Activated CD4-positive, alpha-beta memory T cell treated with anti-CD3 and anti-CD28 coated beads, Interleukin-2, amount 10 ng/mL, durations not matched to agents 7 days and 5 days (primary cell): ENCODE measurements around the gene DNAH17. TPM values are rescaled to one million over a fixed set of nuclear protein-coding genes. Genes with fewer than 3 reads are reported as not detected.
A peak's percentile ranks its signal among the peaks of the same experiment; 100 is the strongest.

ENCODE experiments used
- CTCF ChIA-PET: fragments of 350-600 bp; sonication (Branson Sonifier 250); formaldehyde crosslinking; loops from one replicate; lab custom pipeline; 2021; ENCODE audit warnings: antibody characterized with exemption, inconsistent platforms; lab: Charles Lee
- POLR2A ChIA-PET: fragments of 350-600 bp; sonication (Branson Sonifier 250); formaldehyde crosslinking; loops from one replicate; lab custom pipeline; 2021; ENCODE audit warnings: antibody characterized with exemption; lab: Charles Lee
- DNase-seq: peaks from one replicate; pipeline ENCODE4 v3.0.0-alpha.2; 2020
- H3K27ac Mint-ChIP-seq: one replicate; pipeline ENCODE4 v1.8.0; 2021; ENCODE audit warnings: mild to moderate bottlenecking, mixed read lengths
- H3K27me3 Mint-ChIP-seq: one replicate; pipeline ENCODE4 v1.8.0; 2021; ENCODE audit warnings: mixed read lengths
- H3K36me3 Mint-ChIP-seq: one replicate; pipeline ENCODE4 v1.8.0; 2021; ENCODE audit warnings: low read depth, mixed read lengths
- H3K4me1 Mint-ChIP-seq: one replicate; pipeline ENCODE4 v1.8.0; 2021; ENCODE audit warnings: mixed read lengths
- H3K4me3 Mint-ChIP-seq: one replicate; pipeline ENCODE4 v1.8.0; 2021; ENCODE audit warnings: mild to moderate bottlenecking, mixed read lengths
- H3K9me3 Mint-ChIP-seq: one replicate; pipeline ENCODE4 v1.8.0; 2021; ENCODE audit warnings: mixed read lengths
- total RNA-seq, 2 experiments: library from RNA; stranded (reverse); gene quantifications; one replicate each; pipeline ENCODE4 v1.2.3, GENCODE V29; 2021

Gene DNAH17
- total RNA-seq, 2 experiments from 2014 or later: 0.08 TPM

- DNase-seq: no peak
- H3K36me3 Mint-ChIP-seq: peaks cover 45% of the 10 kb centered on the region
- H3K4me3 Mint-ChIP-seq: no peak overlapping the region
- no peaks in the 10 kb centered on the region for H3K9me3 Mint-ChIP-seq
- POLR2A ChIA-PET: interaction anchor here (0.8 kb wide), 1 partner anchor 49 kb away, joined by 3 read pairs; the partner anchor contains the start of gene SOCS3
- peak overlapping the region; percentile 66 for H3K27ac Mint-ChIP-seq
- H3K27me3 Mint-ChIP-seq: no peaks in the 10 kb centered on the region
- CTCF ChIA-PET: interaction anchor here (1.8 kb wide), 1 partner anchor 14 kb away, joined by 3 read pairs; no protein-coding TSS in a partner anchor
- peaks cover 76% of the 10 kb centered on the region for H3K4me1 Mint-ChIP-seq
These were observed 168.6 kb downstream of the DNAH17 start for GRCh38 chr17:78408476-78409050.

GRCh38 chr17:78407387-78408000 is 169.7 kb downstream of the DNAH17 start:
- peaks cover 54% of the 10 kb centered on the region for H3K36me3 Mint-ChIP-seq
- POLR2A ChIA-PET: interaction anchor here (1.1 kb wide), 1 partner anchor 9 kb away, joined by 3 read pairs; no protein-coding TSS in a partner anchor
- CTCF ChIA-PET: interaction anchor here (1.8 kb wide), 1 partner anchor 15 kb away, joined by 3 read pairs; no protein-coding TSS in a partner anchor
- peak overlapping the region; percentile 51 for H3K27ac Mint-ChIP-seq
- H3K9me3 Mint-ChIP-seq: no peaks in the 10 kb centered on the region
- no peak overlapping the region for H3K4me3 Mint-ChIP-seq
- H3K27me3 Mint-ChIP-seq: no peaks in the 10 kb centered on the region
- no peak for DNase-seq
- peaks cover 65% of the 10 kb centered on the region for H3K4me1 Mint-ChIP-seq

DNA sequence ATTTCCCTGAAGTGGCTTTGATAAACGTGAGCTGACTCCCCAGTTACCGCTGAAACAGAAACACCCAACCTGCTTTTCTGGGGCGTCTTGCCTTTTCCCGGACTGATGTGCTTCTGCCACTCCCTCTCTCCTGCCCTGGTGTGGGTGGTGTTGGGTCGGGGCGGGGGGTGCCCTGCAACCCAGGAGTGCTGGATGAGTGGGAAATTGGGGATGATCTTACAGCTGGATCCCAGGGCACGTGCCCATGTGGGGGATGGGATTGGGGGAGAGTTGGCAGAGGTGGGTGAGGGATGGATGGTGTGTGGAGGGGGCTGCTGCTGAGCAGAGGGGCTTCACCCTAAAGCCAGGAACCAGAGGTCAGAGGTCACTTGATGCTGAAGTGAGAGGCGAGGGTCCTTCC is 170.3 kb downstream of the DNAH17 start:
- DNase-seq: no peak
- no peak overlapping the region for H3K4me3 Mint-ChIP-seq
- peaks cover 52% of the 10 kb centered on the region for H3K36me3 Mint-ChIP-seq
- H3K27ac Mint-ChIP-seq: peak overlapping the region; percentile 51
- no peaks in the 10 kb centered on the region for H3K27me3 Mint-ChIP-seq
- no peaks in the 10 kb centered on the region for H3K9me3 Mint-ChIP-seq
- CTCF ChIA-PET: interaction anchor here (1.0 kb wide), 1 partner anchor 46 kb away, joined by 3 read pairs; no protein-coding TSS in a partner anchor
- POLR2A ChIA-PET: interaction anchor here (1.1 kb wide), 1 partner anchor 10 kb away, joined by 3 read pairs; no protein-coding TSS in a partner anchor
- H3K4me1 Mint-ChIP-seq: peaks cover 59% of the 10 kb centered on the region

GRCh38 chr17:78406396-78406795 is 170.8 kb downstream of the DNAH17 start:
- POLR2A ChIA-PET: interaction anchor here (1.1 kb wide), 1 partner anchor 10 kb away, joined by 3 read pairs; no protein-coding TSS in a partner anchor
- no peak for DNase-seq
- Mint-ChIP-seq H3K4me3 (no peak overlapping the region), H3K4me1 (peaks cover 56% of the 10 kb centered on the region), H3K27ac (no peak overlapping the region), H3K36me3 (peaks cover 58% of the 10 kb centered on the region), H3K9me3 (no peaks in the 10 kb centered on the region), H3K27me3 (no peaks in the 10 kb centered on the region)
- CTCF ChIA-PET: interaction anchor here (1.0 kb wide), 1 partner anchor 46 kb away, joined by 3 read pairs; no protein-coding TSS in a partner anchor

- DNase-seq: no peak
- peaks cover 35% of the 10 kb centered on the region for H3K4me1 Mint-ChIP-seq
- POLR2A ChIA-PET: interaction anchor here (1.3 to 1.4 kb wide), 2 partner anchors 13 to 22 kb away, joined by 4 read pairs; no protein-coding TSS in a partner anchor
- peaks cover 74% of the 10 kb centered on the region for H3K36me3 Mint-ChIP-seq
- CTCF ChIA-PET: interaction anchor here (0.7 to 1.0 kb wide), 2 partner anchors 12 to 43 kb away, joined by 3 read pairs; no protein-coding TSS in a partner anchor
- no peaks in the 10 kb centered on the region for H3K9me3 Mint-ChIP-seq
- H3K4me3 Mint-ChIP-seq: no peak overlapping the region
- H3K27ac Mint-ChIP-seq: no peak overlapping the region
- H3K27me3 Mint-ChIP-seq: no peaks in the 10 kb centered on the region
These were observed 173.4 kb downstream of the DNAH17 start for GRCh38 chr17:78403822-78404221.

DNA sequence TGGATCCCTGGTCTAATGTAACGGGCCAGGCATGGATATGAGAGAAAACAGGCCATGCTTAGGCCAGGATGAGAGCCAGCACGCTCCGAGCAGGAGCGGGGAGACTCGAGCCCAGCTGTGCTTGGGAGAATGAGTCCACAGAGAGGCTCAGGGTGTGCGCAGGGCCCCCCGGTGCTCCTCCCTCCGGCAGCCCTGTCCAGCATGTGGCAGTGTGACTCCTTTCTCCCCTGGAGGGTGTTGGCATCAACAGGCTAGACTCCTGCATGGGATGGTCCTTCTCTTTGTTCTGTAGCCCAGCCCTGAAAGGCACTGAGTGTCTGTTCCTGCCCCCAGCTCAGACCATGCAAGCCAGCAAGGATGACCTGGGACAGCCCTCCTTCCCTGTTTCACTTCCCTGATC is 175.3 kb downstream of the DNAH17 start:
- Mint-ChIP-seq H3K36me3 (peaks cover 85% of the 10 kb centered on the region), H3K27ac (no peak overlapping the region), H3K4me3 (no peak overlapping the region), H3K9me3 (no peaks in the 10 kb centered on the region), H3K4me1 (peaks cover 16% of the 10 kb centered on the region), H3K27me3 (no peaks in the 10 kb centered on the region)
- ChIA-PET CTCF (interaction anchor here (1.1 to 1.5 kb wide), 2 partner anchors 14 to 21 kb away, joined by 3 read pairs; no protein-coding TSS in a partner anchor), POLR2A (interaction anchor here (1.6 kb wide), 1 partner anchor 10 kb away, joined by 3 read pairs; no protein-coding TSS in a partner anchor)
- DNase-seq: no peak

DNA sequence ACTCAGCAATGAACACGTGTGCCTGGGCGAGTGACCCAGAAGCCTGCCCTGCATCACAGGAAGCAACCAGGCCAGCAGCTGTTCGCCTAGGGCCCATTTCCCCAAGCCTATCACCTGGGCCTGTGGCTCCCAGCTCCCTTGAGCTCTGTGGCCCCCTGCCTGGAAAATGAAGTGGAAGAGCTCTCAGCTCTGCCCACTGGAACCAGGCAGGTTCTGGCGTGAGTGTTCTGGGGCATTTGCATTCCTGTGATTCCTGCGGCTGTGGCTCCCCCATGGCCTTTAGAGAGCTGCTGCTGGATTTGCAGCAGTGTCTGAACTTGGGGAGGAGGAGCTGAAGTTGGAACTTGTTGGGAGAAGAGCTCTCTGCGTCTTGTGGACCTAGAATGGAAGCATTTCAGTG is 175.9 kb downstream of the DNAH17 start:
- ChIA-PET POLR2A (interaction anchor here (1.6 kb wide), 1 partner anchor 11 kb away, joined by 3 read pairs; no protein-coding TSS in a partner anchor), CTCF (interaction anchor here (1.1 to 1.5 kb wide), 2 partner anchors 13 to 21 kb away, joined by 3 read pairs; no protein-coding TSS in a partner anchor)
- Mint-ChIP-seq H3K36me3 (peaks cover 87% of the 10 kb centered on the region), H3K9me3 (no peaks in the 10 kb centered on the region), H3K27me3 (no peaks in the 10 kb centered on the region), H3K27ac (peak overlapping the region; percentile 32), H3K4me1 (peaks cover 10% of the 10 kb centered on the region), H3K4me3 (no peak overlapping the region)
- no peak for DNase-seq

DNA sequence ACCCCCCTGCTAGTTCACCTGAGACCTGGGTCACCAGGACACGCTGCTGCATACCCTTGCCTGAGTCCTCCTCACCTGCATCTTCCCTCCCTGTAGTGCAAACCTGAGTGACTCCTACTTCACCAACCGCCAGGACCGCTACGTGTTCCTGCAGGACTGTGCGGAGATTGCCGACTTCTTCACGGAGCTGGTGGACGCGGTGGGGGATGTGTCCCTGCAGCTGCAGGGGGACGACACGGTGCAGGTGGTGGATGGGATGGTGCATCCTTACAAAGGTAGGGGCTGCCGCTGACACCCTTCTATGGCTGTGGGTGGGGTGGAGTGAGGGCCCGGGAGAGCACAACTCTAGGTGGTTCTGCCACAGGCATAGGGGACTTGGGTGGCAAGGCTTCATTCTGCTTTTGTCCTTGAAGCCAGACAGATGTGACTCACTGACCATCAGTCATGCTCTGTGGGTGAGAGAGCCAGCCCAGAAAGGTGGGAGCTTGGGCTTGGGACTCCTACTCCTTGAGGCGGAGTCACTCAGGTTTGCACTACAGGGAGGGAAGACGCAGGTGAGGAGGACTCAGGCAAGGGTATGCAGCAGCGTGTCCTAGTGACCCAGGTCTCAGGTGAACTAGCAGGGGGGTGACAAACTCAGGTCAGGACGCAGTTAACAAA is 176.5 kb downstream of the DNAH17 start:
- DNase-seq: no peak
- Mint-ChIP-seq H3K27me3 (no peaks in the 10 kb centered on the region), H3K36me3 (peaks cover 90% of the 10 kb centered on the region), H3K4me1 (peaks cover 7% of the 10 kb centered on the region), H3K9me3 (no peaks in the 10 kb centered on the region), H3K27ac (no peak overlapping the region), H3K4me3 (no peak overlapping the region)
- POLR2A ChIA-PET: interaction anchor here (1.6 kb wide), 1 partner anchor 12 kb away, joined by 3 read pairs; no protein-coding TSS in a partner anchor
- CTCF ChIA-PET: interaction anchor here (1.5 kb wide), 1 partner anchor 13 kb away, joined by 3 read pairs; no protein-coding TSS in a partner anchor

DNA sequence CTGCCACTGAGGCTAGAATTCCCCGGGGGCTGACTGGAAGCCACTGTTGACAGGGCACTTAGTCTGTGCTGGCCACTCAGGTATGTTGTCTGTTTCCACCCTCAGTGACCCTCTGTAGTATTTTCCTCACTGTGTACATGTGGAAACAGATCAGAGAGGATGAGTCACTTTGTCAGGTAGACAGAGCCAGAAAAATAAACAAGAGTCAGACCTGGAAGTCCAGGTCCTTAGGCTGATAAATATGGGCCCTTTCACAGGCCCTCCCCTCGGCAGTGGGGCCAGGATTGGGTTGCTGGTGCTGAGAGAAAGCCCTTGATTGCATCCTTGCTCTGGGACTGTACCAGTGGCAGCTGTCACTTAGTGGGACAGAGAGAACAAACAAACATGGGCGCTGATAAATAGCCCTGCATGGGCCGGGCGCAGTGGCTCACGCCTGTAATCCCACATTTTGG is 177.5 kb downstream of the DNAH17 start:
- DNase-seq: no peak
- no peak overlapping the region for H3K4me3 Mint-ChIP-seq
- POLR2A ChIA-PET: no interaction called here
- H3K27me3 Mint-ChIP-seq: no peaks in the 10 kb centered on the region
- H3K27ac Mint-ChIP-seq: no peak overlapping the region
- H3K9me3 Mint-ChIP-seq: no peaks in the 10 kb centered on the region
- peaks cover 3% of the 10 kb centered on the region for H3K4me1 Mint-ChIP-seq
- CTCF ChIA-PET: no interaction called here
- H3K36me3 Mint-ChIP-seq: peaks cover 91% of the 10 kb centered on the region

GRCh38 chr17:78399028-78399692 is 178.0 kb downstream of the DNAH17 start:
- Mint-ChIP-seq H3K9me3 (no peaks in the 10 kb centered on the region), H3K4me1 (peaks cover 3% of the 10 kb centered on the region), H3K36me3 (peaks cover 89% of the 10 kb centered on the region), H3K27me3 (no peaks in the 10 kb centered on the region), H3K4me3 (no peak overlapping the region), H3K27ac (no peak overlapping the region)
- no peak for DNase-seq
- POLR2A ChIA-PET: interaction anchor here (0.7 kb wide), 1 partner anchor 21 kb away, joined by 3 read pairs; no protein-coding TSS in a partner anchor
- CTCF ChIA-PET: no interaction called here

DNA sequence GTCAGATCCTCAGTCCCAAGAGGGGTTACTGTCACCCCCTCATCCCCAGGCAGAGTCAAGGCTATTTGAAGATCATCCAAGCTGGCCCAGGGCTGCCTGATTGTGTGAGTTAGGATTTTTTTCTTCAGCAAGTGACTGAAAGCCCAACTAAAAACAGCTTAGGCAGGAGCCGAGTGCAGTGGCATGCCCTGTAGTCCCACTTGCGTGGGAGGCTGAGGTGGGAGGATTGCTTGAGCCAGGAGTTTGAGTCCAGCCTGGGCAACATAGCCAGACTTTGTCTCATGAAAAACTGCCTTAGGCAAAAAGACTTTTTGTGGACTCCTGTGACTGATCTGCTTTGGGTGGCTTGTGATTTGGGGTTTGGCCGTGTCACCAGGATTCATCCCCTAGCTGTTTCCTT is 178.8 kb downstream of the DNAH17 start:
- CTCF ChIA-PET: no interaction called here

GRCh38 chr17:78397681-78398101 is 179.5 kb downstream of the DNAH17 start:
- DNase-seq: no peak
- peaks cover 83% of the 10 kb centered on the region for H3K36me3 Mint-ChIP-seq
- H3K27ac Mint-ChIP-seq: peak overlapping the region; percentile 31
- CTCF ChIA-PET: no interaction called here
- no peak overlapping the region for H3K4me3 Mint-ChIP-seq
- peaks cover 7% of the 10 kb centered on the region for H3K4me1 Mint-ChIP-seq
- H3K9me3 Mint-ChIP-seq: no peaks in the 10 kb centered on the region
- POLR2A ChIA-PET: no interaction called here
- no peaks in the 10 kb centered on the region for H3K27me3 Mint-ChIP-seq

More for the DNA sequence above, 178.8 kb downstream of the DNAH17 start:
- peak overlapping the region; percentile 31 for H3K27ac Mint-ChIP-seq
- H3K9me3 Mint-ChIP-seq: no peaks in the 10 kb centered on the region
- peaks cover 88% of the 10 kb centered on the region for H3K36me3 Mint-ChIP-seq
- POLR2A ChIA-PET: no interaction called here
- no peak for DNase-seq
- no peaks in the 10 kb centered on the region for H3K27me3 Mint-ChIP-seq
- H3K4me1 Mint-ChIP-seq: peaks cover 5% of the 10 kb centered on the region
- no peak overlapping the region for H3K4me3 Mint-ChIP-seq
